ENCODE results near the gene ELOVL2.

GRCh38 chr6:11013721-11014070 lies 30.4 kb downstream of the ELOVL2 start:
- TF ChIP-seq CTCF (IDR thresholded peaks at IDR 0.05; ENCODE audit: insufficient read depth, low read length, poor library complexity, severe bottlenecking) (no peak), EZH2phosphoT487 (conservative IDR thresholded peaks at IDR 0.05; ENCODE audit: low read length) (no peak)

Measured in SU-DHL-6 (cell line).